CD14-positive monocyte (primary cell): ENCODE results near the gene SCGB1C2. TPM values are rescaled to one million over a fixed set of nuclear protein-coding genes. Genes with fewer than 3 reads are reported as not detected.
A peak's percentile ranks its signal among the peaks of the same experiment; 100 is the strongest.

Experiments
- DNase-seq, 3 donors: peaks; one replicate each; pipeline ENCODE4 v3.0.0-alpha.2; 2011 to 2022
- H2AFZ ChIP-seq: 2 replicates; pipeline ENCODE4 v1.6.0; 2012; ENCODE audit warnings: mild to moderate bottlenecking, low read depth, low read length, inconsistent platforms; ENCODE audit not compliant: insufficient read depth, poor library complexity, severe bottlenecking
- H3K27ac ChIP-seq, 2 donors: 1 replicate in 1 of 2; 2 replicates in 1 of 2; pipeline ENCODE4 v1.5.1; 2012 to 2013; ENCODE audit warnings: low read length in 2 of 2, control low read depth in 1 of 2, inconsistent platforms in 1 of 2, low read depth in 1 of 2, mild to moderate bottlenecking in 1 of 2
- H3K27me3 ChIP-seq, 2 donors: one replicate each; pipeline versions ENCODE4 v1.6.0 to v1.6.1; 2011 to 2013; ENCODE audit warnings: low read length in 2 of 2; ENCODE audit not compliant: control insufficient read depth in 2 of 2, insufficient read depth in 2 of 2
- H3K36me3 ChIP-seq, 2 donors: replicated peaks in 1 of 2; 1 replicate in 1 of 2; 2 replicates in 1 of 2; pipeline versions ENCODE4 v1.5.1 to v1.6.1; 2012 to 2013; ENCODE audit warnings: low read length in 2 of 2, control low read depth in 1 of 2, inconsistent platforms in 1 of 2, mild to moderate bottlenecking in 1 of 2; ENCODE audit not compliant: insufficient read depth in 2 of 2, control insufficient read depth in 1 of 2
- H3K4me1 ChIP-seq, 2 donors: 1 replicate in 1 of 2; 2 replicates in 1 of 2; pipeline versions ENCODE4 v1.5.1 to v1.6.1; 2012 to 2013; ENCODE audit warnings: low read length in 2 of 2, control low read depth in 1 of 2, inconsistent platforms in 1 of 2, mild to moderate bottlenecking in 1 of 2, moderate library complexity in 1 of 2; ENCODE audit not compliant: insufficient read depth in 2 of 2, control insufficient read depth in 1 of 2
- H3K4me2 ChIP-seq: replicated peaks from 2 replicates; pipeline ENCODE3; 2012; ENCODE audit warnings: low read length, moderate library complexity, mild to moderate bottlenecking; ENCODE audit not compliant: poor library complexity, severe bottlenecking; ENCODE audit errors: extremely low read depth
- H3K4me3 ChIP-seq, 3 experiments: fragments of 200-600 bp in 1 of 3; sonication (generic) in 1 of 3; replicated peaks in 1 of 3; 1 replicate in 2 of 3; 2 replicates in 1 of 3; pipeline ENCODE4 v1.5.1; 2011 to 2013; ENCODE audit warnings: low read length in 3 of 3, mild to moderate bottlenecking in 3 of 3, control low read depth in 2 of 3, low read depth in 2 of 3, inconsistent platforms in 1 of 3, moderate library complexity in 1 of 3
- H3K79me2 ChIP-seq: 2 replicates; pipeline ENCODE4 v1.6.0; 2012; ENCODE audit warnings: mild to moderate bottlenecking, control low read depth, inconsistent platforms, low read length, moderate library complexity; ENCODE audit not compliant: insufficient read depth
- H3K9ac ChIP-seq: 2 replicates; pipeline ENCODE4 v1.6.0; 2017; ENCODE audit warnings: low read length, mild to moderate bottlenecking; ENCODE audit not compliant: insufficient read depth, poor library complexity, severe bottlenecking
- H3K9me3 ChIP-seq, 2 donors: replicated peaks in 1 of 2; 1 replicate in 1 of 2; 2 replicates in 1 of 2; pipeline versions ENCODE4 v1.5.1 to v1.6.1; 2012 to 2013; ENCODE audit warnings: low read length in 2 of 2, control low read depth in 1 of 2; ENCODE audit not compliant: control insufficient read depth in 1 of 2, insufficient read depth in 1 of 2
- H4K20me1 ChIP-seq: 2 replicates; pipeline ENCODE4 v1.6.0; 2012; ENCODE audit warnings: mild to moderate bottlenecking, low read length, control low read depth, moderate library complexity; ENCODE audit not compliant: insufficient read depth
- H3K27ac Mint-ChIP-seq, 7 donors: one replicate each; pipeline ENCODE4 v1.8.0; 2020; ENCODE audit warnings: mild to moderate bottlenecking in 7 of 7, mixed read lengths in 7 of 7, moderate library complexity in 6 of 7, inconsistent platforms in 2 of 7
- H3K27me3 Mint-ChIP-seq, 3 donors: one replicate each; pipeline ENCODE4 v1.8.0; 2021 to 2022; ENCODE audit warnings: low read depth in 3 of 3, mild to moderate bottlenecking in 3 of 3, mixed read lengths in 3 of 3, moderate library complexity in 3 of 3, inconsistent platforms in 1 of 3
- H3K36me3 Mint-ChIP-seq, 2 donors: one replicate each; pipeline ENCODE4 v1.8.0; 2020; ENCODE audit warnings: mixed read lengths in 2 of 2, inconsistent platforms in 1 of 2, mild to moderate bottlenecking in 1 of 2
- H3K4me1 Mint-ChIP-seq: one replicate; pipeline ENCODE4 v1.8.0; 2020; ENCODE audit warnings: mild to moderate bottlenecking, mixed read lengths
- H3K4me3 Mint-ChIP-seq, 2 donors: one replicate each; pipeline ENCODE4 v1.8.0; 2020; ENCODE audit warnings: mild to moderate bottlenecking in 2 of 2, mixed read lengths in 2 of 2, moderate library complexity in 1 of 2
- H3K9me3 Mint-ChIP-seq, 7 donors: one replicate each; pipeline ENCODE4 v1.8.0; 2020 to 2022; ENCODE audit warnings: mixed read lengths in 7 of 7, mild to moderate bottlenecking in 6 of 7, moderate library complexity in 6 of 7, inconsistent platforms in 2 of 7
- CTCF ChIP-seq: fragments of 200-600 bp; IDR thresholded peaks from one replicate; pipeline ENCODE4 v1.8.0; 2022; ENCODE audit warnings: antibody characterized with exemption, mild to moderate bottlenecking
- WGBS: methylation state at CpG from one replicate; pipeline ENCODE4 v1.1.5; 2013; ENCODE audit warnings: missing lambda C conversion rate; ENCODE audit not compliant: insufficient coverage; 5-methylcytosine and 5-hydroxymethylcytosine counted together
- intact Hi-C, 2 donors: fragments of 100-400 bp; cut with micrococcal nuclease; formaldehyde crosslinking; loops; one replicate each; pipeline versions ENCODE4 v1.15.0 to v1.15.1; 2023
- polyA plus RNA-seq, 3 donors: library from polyadenylated mRNA; depleted of rRNA in 1 of 3; unstranded in 2 of 3; stranded (reverse) in 1 of 3; fragments of 300-500 nt in 2 of 3; fragments of >200 nt in 1 of 3; fragmentation: Illumina TruSeq in 2 of 3; gene quantifications; 1 replicate in 2 of 3; 2 replicates in 1 of 3; pipeline ENCODE4 v1.2.3, GENCODE V29; 2012 to 2021

The SCGB1C2 gene
- polyA plus RNA-seq, 3 donors: not detected

DNA sequence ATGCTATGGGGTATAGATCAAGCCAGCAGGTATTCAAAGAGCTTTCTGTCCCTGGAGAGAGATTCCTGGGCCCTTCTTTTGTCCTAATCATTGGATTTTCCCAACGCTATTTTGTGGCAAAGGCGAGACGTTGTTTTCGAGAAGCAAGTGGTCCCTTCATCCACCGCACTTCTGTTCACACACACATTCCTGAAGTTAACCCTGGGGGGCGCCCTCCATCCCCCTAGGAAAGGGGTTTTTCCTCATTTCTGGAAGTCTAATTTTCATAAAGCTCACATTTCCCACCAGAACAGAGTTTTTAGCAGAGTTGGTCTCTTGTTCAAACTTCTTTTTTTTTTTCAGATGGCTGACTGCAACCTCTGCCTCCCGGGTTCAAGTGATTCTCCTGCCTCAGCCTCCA, 11.9 kb downstream of the SCGB1C2 start:
- Mint-ChIP-seq H3K27ac (peak overlapping the region in 1 of 7 donors; percentile 48), H3K36me3 (no peaks in the 10 kb centered on the region), H3K4me1 (no peaks in the 10 kb centered on the region), H3K4me3 (no peak overlapping the region), H3K27me3 (peaks cover 0 to 10% (median 6%) of the 10 kb centered on the region in 3 donors), H3K9me3 (no peaks in the 10 kb centered on the region)
- Histone ChIP-seq H3K27ac (no peak overlapping the region), H3K4me3 (no peak overlapping the region), H4K20me1 (no peaks in the 10 kb centered on the region), H3K4me2 (no peak overlapping the region), H3K36me3 (no peaks in the 10 kb centered on the region), H3K79me2 (no peaks in the 10 kb centered on the region), H3K9ac (no peak overlapping the region), H3K27me3 (no peaks in the 10 kb centered on the region), H2AFZ (no peak overlapping the region), H3K4me1 (no peaks in the 10 kb centered on the region), H3K9me3 (no peaks in the 10 kb centered on the region)
- 93% methylated on average over 3 of the region's 7 CpGs for WGBS
- no peak for DNase-seq
- TF ChIP-seq CTCF: no peak
- intact Hi-C loops: loop anchor here in 1 of 2 donors (5.0 kb wide), 1 partner anchor 603 kb away; the partner anchor contains the start of gene GEMIN4

- no peaks in the 10 kb centered on the region for H3K4me1 Mint-ChIP-seq
- H3K36me3 Mint-ChIP-seq: no peaks in the 10 kb centered on the region
- H3K4me3 Mint-ChIP-seq: no peak overlapping the region
- Histone ChIP-seq H3K79me2 (no peaks in the 10 kb centered on the region), H2AFZ (no peak overlapping the region), H3K9ac (no peak overlapping the region), H4K20me1 (no peaks in the 10 kb centered on the region), H3K27me3 (no peaks in the 10 kb centered on the region), H3K4me1 (no peaks in the 10 kb centered on the region), H3K36me3 (no peaks in the 10 kb centered on the region), H3K27ac (no peak overlapping the region), H3K4me2 (no peak overlapping the region), H3K9me3 (no peaks in the 10 kb centered on the region), H3K4me3 (no peak overlapping the region)
- DNase-seq: no peak
- TF ChIP-seq CTCF: no peak
- no peaks in the 10 kb centered on the region for H3K9me3 Mint-ChIP-seq
- intact Hi-C loops: loop anchor here in 1 of 2 donors (5.0 kb wide), 1 partner anchor 602 kb away; the partner anchor contains the start of gene GEMIN4
- 86% methylated on average over 7 of the region's 9 CpGs for WGBS
- peaks cover 0 to 10% (median 8%) of the 10 kb centered on the region in 3 donors for H3K27me3 Mint-ChIP-seq
- H3K27ac Mint-ChIP-seq: no peak overlapping the region
Measured at GRCh38 chr17:149897-150584, 12.7 kb downstream of the SCGB1C2 start.
